Right forelimb (tissue), 1 donor: ENCODE results near the gene TLE4.
"Not testable (repeated sequence)": the region's sequence is repeated elsewhere in the genome, so short reads cannot be mapped to it uniquely, and the experiment has no call there.

ENCODE experiments used
- DNase-seq: peaks from one replicate; pipeline ENCODE4 v3.0.0-alpha.2; 2018

The TLE4 gene

DNA sequence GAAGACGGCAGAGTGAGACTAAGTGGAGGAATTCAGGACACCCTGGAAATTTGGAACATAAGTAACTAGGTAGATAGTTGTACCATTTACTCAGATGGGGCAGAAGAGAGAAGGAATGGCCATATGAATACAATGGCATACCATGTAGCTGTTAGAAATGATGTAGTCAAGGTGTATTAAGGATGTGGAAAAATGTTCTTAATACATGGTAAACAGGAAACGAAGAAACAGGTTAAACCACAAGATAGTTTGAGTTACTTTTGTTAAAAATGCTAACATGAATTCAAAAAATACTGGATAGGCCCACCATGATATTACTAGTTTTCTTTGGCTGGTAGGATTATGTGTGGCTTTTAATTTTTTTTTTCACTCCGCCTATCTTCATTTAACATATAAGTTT, 68.3 kb downstream of the TLE4 start:
- DNase-seq, result not testable (repeated sequence)

DNA sequence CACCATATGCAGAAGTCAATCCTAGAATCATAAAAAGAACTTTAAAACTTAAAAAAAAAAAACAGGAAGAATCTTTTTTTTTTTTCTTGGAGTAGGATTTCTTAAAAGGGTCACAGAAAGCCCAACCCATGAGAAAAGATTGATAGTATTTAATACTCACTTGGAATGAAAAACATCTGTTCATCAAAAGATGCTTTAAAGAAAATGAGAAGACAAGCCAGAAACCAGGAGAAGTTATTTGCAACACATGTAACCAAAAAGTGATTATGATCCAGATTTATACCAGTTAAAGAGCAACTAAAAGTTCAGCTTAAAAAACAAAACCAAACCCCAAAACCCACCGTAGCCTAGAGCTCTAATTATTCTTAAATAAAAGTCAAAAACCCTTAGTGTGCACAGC, 69.3 kb downstream of the TLE4 start:
- DNase-seq, result no peak

DNA sequence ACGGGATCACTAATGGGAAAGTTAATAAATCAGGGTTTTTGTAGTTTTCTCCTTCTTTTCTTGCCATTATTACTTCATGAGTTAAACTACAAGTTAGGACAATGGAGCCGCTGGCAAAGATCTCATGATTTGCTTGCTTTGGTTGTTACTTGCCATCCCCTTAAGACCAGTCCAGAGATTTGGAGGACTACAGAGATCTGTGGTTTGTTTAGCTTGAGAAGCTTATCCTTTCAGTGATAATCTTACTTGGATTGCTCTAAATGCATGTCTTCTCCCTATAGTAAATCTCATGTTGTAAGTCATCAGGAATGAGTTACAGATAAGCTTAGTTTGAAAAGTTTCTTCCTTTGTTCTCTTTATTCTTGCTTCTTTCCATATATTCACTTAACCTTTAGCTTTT, 70.9 kb downstream of the TLE4 start:
- DNase-seq, result no peak

DNA sequence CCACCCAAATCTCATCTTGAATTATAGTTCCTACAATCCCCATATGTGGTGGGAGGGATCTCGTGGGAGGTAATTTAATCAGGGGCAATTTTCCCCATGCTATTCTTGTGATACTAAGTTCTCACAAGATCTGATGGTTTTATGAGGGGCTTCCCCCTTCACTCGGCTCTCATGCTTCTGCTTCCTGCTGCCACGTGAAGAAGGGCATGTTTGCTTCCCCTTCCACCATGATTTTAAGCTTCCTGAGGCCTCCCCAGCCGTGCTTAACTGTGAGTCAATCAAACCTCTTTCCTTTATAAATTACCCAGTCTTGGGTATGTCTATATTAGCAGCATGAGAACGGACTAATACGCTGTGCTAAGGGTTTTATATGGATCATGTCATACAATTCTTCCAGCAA, 72.3 kb downstream of the TLE4 start:
- DNase-seq, result no peak

DNA sequence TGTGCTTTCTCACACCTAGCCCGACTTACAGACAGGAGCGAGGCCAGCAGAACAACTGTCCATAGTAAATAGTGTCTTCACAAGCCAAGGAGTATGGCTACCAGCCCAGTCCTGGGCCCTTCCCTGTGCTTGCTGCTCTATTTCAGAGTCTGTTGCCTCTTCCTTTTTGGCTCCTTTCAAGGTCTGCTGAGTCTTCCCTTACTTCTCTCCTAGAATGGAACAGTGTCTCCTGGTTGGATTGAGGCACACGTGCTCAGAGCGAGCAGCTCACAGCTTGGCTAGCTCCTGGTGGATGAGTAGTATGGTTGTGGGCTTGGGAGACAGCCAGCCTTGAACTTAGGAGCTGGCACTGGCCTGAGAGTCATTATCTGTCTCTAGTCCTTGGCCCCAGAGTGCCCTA, 72.8 kb downstream of the TLE4 start:
- no peak for DNase-seq

DNA sequence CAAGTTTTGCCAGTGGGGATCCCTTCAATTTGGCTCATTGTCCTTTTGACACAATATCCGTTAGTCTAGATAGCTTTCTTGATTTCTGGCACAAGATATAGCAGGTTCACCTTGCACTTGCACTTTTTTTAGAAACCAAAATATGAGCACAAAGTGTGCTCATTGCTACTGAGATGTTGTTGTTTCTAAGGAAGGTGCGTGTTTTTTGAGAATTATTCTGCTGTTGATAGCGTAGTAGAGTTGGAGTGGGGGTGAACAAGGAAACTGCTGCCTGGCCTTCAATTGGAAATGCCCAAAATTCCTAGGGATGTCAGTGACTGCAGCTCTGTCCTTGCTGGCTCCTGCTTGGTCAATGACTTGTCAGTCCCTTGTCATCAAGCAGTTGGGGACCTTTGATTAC, 73.3 kb downstream of the TLE4 start:
- no peak for DNase-seq

DNA sequence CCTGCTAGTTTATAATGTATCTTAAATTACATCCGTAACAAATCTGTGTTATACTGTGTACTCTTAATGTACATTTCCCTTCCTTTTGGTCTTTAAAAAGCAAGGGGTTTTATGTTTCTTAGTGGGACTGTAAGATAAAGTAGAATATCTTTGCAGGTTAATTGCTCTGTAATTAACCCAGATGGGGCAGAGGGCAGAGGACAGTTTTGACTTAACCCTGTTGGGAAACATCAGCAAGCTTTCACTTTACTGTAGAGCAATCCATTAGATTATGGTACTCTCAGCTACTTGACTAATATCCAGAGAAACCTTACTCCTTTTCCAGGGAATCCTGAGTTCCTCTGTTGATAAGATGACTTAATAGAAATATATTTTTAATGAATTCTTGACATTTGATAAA, 74.3 kb downstream of the TLE4 start:
- no peak for DNase-seq

DNA sequence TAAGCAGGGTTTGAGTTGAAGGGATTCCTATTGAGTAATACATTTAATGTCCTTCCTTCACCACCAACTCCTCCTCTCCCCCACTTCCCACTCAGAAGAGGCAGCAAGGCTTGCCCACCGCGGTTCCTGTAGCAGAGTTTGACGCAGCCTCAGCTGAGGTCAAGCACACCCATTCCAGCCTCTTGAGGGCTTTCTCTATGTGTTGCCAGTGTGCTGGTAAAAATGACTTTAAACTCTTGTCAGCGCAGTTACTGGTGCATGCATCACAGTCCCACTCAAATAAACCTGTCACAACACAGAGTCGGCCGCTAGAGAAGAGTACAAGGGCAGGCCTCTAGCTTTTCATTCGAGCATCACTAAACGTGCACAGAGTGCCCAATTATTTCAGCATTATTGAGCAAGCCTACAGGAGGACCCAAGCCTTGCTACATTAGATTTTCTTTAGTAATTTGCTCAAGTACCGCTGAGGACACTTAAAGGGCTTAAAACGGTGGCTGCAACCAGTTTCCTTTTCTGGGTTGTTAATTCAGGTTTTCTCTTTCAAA, 79.6 kb downstream of the TLE4 start:
- DNase-seq, result no peak

DNA sequence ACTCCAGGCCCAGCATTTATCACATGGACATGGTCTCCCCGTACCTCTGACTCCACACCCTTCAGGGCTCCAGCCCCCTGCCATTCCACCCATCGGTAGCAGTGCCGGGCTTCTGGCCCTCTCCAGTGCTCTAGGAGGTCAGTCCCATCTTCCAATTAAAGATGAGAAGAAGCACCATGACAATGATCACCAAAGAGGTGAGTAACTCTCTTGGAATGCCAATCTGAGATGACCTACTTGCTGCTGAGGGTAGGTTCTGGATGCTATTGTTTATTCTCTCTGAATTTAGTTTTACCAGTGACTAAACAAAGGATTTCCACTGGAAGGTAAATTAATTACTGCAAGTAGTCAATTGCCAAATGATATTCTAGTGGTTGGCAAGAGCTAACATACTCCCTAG, 80.8 kb downstream of the TLE4 start:
- DNase-seq, result no peak

DNA sequence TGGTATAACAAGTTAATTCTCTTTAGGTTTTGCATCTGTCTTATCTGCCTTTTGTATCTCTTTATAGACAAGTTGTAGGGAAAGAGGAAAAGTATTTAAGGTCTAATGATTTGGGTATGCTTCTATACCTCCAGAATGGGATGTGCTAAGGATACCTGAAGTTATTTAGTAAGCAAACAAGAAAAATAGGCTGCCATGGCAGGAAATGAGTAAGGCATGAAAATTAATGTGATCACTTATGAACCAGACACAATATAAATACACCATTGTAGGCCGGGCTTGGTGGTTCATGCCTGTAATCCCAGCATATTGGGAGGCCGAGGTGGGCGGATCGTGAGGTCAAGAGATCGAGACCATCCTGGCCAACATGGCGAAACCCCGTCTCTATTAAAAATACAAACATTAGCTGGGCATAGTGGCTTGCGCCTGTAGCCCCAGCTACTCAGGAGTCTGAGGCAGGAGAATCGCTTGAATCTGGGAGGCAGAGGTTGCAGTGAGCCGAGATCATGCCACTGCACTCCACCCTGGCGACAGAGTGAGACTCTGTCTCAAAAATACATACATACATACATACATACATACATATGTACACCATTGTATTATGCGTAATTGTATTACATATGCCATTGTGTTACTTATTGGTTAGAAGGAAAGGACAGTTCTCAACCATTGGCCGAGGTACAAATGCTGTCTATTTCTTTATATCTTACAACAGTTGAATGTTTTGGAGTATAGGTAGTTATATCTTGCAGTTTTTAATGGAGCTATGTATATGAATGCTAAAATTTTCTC, 83.0 kb downstream of the TLE4 start:
- not testable (repeated sequence) for DNase-seq

DNA sequence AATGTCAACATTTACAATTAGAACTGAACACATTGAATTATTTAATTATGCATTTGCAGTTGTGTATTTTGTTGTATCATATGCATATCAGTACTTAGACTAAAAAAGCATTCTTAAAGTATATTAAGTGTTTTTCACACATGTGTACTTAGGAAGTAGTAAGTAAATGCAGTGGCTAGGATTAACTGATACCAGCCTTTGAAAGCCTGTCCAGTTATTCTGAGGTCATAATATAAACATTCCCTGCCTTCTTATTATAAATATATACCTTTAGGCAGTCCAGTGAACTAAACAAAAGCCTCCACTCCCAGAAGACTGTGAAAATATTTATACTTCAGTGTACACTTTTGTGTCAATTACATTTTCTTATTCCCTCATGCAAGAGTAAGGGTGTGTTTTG, 83.8 kb downstream of the TLE4 start:
- DNase-seq, result no peak

DNA sequence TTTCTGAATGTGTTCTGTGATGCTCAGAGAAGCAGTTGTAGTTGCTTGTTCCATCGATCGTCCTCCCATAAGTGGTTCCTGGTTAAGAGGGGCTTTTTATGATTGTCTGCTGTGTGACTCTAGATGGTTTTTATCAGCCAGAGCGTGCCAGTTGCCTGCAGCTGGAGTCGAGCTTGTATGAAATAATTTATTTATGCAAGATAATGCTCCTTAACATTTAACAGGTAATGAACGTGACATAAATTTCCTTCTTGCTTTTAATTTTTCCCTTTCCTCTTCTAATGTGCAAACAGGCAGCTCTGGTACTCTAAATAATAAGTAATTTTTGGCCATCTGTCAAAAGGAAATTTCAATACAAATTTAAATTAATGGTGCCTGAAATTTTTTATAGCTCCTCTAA, 84.4 kb downstream of the TLE4 start:
- no peak for DNase-seq

DNA sequence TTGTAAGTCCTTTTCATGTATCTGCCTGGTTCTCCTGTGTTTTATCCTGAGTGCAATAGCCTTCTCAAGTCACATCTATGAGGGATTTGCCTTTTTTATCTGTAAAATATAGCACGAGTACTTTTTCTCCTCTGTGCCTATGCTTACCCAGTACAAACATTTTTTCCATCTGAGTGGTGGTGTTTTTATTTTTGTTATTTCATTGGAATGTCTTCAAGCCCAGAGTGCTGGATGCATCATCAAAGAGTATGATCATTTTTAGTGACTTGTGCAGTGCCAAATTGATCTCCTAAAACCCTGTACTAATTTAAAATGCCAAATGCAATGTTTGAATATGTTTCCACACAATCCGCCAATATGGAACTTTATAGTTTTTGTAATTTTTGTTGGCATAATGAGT, 86.1 kb downstream of the TLE4 start:
- no peak for DNase-seq

DNA sequence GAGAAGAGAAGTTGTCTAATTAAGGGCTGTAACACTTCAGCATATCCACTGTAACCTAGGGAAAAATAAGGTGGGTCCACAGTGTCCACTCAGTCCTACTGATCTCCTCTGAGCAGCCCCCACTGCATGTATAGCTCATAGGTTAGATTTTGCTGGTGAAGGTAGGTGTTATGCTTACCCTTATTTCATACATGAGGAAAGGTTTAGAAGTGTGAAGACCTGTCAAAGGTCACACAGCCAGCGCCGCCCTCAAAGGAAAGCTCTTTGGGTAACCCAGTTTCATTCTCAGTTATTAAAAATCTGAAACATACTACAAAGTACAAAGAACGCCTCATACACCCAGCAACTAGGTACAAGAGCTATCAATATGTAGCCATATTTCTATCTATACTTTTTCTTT, 87.2 kb downstream of the TLE4 start:
- no peak for DNase-seq

DNA sequence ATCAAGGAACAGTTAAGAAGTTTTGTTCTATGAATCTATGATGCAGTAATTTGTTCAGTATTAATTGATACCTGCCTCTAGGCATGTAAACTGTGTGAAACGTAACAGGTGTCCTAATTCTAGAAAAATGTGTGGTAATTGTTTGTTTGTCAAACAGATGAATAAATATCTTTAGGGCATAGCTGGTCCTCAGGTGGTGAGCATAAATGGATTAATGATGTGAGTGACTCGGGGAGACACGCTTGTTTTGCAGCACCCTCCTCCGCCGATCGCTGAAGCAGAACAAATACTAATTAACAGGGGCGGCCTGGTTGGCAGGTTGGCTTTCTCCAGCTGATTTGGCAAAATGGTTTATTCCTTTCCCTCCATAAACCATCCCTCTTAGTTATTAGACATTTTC, 88.8 kb downstream of the TLE4 start:
- no peak for DNase-seq

DNA sequence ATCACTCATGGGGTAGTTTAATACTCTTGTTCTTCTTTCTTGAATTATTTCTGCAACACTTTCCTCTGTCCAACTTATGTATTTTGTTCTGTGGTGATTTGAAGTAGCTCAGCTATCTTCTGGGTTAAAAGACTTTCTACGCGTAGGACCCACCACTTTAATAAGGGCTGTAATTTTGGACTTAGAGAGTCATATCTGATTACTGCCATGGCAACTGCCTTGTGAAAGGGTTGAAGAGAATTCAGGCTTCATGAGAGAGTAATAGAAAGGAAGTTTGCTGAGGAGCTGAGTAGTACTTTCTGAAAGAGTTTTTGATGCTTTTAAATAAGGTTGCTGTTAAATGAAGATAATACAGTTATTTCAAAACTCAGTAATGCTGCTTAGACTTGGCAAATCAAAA, 89.5 kb downstream of the TLE4 start:
- no peak for DNase-seq

DNA sequence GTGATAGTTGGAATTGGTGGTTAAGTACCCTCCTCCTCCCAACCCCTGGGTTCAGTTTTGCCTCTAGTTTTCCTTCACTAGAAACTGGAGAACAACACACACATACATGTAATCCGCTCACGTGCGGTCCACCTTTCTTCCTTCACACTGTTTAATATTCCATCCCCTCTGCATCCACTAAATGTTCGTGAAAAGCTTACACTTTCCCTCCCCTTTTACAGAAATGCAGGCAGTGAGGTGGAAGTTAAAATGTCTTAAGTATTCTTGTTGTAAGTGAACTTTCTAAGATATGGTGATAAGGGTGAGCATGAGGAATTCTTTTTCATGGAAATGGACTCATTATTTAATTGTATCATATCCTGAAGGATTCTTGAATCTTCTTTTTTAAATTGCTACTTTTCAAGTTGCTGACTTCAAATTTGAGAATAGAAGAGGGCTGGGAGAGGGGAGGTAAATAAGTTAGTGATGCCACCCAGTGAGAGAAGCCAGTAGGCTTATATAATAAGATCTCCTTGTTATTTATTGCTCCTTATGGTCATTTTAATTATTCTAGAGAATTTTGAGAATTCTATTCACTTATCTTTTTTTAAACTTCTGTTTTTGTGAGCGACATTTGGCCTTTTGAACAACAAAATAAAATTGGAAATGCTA, 90.2 kb downstream of the TLE4 start:
- DNase-seq, result no peak

DNA sequence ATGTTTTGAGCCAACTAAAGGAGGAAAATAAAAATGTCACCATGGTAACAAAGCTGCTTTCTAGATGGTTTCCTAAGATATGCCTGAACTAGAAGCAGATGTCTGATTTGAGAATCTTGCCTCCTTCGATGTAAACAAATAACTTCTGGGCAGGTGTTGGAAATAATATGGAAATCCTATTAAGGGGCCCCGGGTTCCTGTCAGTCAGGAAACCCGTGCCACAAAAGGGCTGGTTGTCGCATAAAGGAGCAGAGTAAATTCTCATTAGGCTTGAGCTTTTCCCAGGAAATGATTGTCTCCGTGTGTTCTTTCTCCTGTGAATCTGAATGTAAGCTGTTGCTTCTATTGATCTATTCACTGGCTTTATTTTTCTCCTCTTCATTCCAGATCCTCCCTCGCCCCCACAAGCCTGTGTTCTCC, 90.8 kb downstream of the TLE4 start:
- DNase-seq, result no peak

DNA sequence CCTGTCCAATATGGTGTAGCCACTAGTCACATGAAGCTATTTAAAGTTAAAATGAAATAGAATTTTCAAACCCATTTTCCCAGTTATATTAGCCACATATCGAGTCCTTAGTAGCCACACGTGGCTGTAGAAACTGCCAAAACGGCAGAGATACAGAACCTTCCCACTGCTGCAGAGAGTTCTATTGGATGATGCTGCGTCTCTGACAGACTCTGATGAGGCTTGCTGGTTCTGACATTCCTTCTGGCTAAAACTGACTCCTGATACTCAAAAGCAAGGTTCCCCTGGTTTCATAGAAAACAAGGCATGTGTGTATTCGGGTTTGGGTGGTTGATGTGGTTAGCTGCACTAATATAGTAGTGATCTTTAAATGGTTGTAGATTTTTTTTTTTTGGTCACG, 91.5 kb downstream of the TLE4 start:
- DNase-seq, result no peak

DNA sequence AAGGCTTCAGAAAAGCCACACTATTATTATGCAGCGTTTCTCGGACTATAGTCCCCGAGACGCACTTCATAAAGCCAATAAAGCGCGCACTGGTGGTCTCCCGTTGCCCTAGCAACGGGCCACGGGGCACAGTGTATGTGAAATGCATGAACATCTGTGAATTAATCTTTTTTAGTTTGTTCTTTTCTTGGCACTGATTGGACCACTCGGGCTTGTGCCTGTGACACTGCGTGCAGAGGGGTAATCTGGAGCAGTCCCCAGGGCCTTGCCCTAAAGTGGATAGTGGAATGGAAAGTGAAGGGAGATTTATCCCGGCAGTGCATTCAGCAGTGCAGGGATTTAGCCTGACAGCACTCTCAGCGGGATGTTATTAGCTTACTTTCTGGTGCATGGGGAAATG, 92.1 kb downstream of the TLE4 start:
- DNase-seq, result no peak

DNA sequence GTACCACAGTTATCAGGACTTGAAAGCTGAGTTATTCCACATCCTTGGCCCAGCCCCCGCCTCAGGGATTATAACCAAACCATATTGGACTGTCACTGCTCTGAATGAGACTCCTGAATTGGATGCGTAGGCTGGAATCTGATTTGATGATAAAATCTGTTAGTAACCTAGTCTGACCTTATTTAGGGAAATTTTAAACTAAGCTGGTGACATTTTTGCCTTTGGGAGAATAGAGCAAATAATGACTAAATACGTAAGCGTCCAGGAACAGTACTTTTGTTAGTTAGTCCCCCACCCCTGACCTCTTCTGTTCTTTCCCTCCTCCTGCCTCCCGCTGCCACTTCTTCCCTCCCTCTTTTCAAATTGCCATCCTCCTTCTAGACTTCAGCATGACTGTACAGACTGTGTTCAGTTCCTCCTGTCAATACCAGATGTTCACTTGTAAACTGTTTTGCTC, 92.6 kb downstream of the TLE4 start:
- DNase-seq, result no peak

DNA sequence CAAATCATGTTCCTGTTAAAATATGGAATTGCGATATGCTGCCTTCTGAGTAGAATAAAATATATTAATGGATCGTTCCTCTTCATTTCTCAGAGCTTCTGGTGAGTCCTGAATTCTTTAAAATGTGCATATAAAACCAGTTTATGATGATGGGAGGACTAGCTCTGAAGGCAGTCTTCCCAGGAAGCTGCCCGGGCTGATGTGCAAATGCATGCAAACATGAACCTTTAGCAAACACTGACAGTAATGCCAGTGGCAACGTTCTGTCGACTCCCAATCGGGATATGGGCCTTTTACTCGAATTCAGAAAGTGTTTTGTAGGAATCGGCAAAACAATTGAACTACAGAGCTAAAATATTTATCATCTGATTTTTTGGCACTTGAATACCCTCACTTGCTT, 93.6 kb downstream of the TLE4 start:
- no peak for DNase-seq

DNA sequence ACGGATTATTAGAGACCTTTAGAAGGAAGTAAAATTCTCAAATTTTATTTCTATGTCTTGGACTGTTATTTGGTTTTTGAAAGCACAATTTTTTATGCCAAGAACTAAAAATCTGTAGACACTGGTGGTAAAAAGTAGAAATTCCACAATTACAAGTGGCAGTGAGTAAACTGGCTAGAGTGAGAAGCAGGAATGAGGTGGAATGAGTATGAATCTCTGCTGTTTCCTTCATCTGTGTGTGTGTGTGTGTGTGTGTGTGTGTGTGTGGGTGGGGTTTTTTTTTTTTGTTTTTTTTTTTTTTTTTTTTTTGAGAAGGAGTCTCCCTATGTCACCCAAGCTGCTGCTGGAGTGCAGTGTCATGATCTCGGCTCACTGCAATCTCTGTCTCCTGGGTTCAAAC, 94.2 kb downstream of the TLE4 start:
- DNase-seq, result no peak

DNA sequence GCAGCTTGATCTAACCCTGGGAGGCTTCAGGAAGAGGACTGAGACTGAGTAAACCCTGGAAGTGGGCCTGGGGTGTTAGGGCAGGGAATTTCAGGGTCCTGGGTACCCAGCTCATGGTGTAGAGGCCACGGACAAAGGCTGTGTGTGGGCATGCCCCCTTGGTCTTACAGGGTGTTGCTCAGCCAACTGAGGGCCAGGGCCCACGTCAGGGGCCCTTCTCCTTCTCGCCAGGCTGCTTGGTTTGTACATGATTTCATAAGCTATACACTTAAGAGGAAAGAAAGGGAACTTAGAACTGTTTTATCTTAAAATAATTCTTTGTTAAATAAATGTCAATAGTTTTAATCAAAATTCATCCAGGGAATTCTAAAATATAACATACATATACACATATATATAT, 95.4 kb downstream of the TLE4 start:
- DNase-seq, result no peak
